ENCODE results near the gene GULP1.

GULP1 gene

DNA sequence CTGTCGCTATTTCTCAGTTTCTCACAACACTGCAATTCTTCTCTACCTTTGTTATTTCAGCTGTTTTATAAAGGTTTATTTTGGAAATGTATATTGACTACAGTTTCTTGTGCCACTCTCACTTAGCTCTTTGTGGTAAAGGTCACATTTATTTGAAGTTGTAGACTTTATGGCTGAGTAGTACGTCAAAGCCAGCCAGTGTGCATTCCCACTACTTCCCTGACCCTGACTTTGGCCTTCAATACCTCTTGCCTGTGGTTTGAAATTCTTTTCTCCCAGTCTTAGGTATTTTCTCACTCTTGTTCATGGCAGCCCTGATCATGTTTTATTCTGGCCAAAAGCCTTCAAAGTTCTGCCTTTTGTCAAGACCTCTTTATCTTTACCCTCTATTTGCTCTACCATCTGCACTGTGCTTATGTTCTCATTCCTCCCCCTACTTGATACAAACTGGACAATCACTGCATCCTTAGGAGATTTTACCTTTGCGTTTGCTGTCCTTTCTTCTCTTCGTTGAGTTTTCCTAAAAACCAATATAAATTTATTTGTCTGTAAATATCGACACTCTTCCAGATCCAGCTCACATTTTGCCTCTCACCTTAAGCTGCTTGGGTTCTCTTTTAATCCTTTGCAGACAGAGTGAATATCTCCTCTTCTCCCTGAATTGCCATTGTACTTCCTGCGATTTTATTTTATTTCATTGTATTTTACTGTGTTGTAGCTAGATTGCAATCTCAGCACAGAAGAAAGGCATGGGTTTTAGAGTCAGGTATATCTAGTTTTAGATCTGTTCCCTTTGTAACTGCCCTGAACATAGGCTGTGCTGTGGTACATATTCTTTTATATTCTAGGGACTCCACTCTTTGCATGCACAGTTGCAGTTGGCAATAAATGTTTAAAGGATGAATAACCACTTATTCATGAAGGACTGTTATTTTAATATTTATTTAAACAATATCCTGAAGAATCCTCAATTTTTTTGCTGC lies 31.2 kb downstream of the GULP1 start:
- DNase-seq (ENCODE audit: low read depth), result no peak

DNA sequence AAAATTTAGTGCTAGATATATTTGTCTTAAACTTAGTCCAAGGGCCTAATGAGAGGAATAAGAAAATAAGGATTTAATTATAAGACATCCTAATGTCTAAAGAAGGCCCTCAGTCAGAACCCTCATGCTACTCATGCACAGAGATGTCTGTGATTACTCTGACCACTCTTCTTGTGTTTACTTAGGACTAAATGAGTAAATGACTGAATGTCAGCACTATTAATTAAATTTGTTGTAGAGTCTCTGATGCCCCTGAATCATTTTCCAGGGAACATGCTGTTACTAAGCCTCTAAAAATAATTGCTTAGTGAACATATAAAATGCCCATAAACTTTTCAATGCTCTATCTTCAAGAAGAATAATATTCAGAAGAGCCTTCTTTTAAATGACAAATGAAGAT lies 32.4 kb downstream of the GULP1 start:
- DNase-seq (ENCODE audit: low read depth), result no peak

- no peak for DNase-seq (ENCODE audit: low read depth)
Measured at GRCh38 chr2:188326290-188326668, 34.6 kb downstream of the GULP1 start.

DNA sequence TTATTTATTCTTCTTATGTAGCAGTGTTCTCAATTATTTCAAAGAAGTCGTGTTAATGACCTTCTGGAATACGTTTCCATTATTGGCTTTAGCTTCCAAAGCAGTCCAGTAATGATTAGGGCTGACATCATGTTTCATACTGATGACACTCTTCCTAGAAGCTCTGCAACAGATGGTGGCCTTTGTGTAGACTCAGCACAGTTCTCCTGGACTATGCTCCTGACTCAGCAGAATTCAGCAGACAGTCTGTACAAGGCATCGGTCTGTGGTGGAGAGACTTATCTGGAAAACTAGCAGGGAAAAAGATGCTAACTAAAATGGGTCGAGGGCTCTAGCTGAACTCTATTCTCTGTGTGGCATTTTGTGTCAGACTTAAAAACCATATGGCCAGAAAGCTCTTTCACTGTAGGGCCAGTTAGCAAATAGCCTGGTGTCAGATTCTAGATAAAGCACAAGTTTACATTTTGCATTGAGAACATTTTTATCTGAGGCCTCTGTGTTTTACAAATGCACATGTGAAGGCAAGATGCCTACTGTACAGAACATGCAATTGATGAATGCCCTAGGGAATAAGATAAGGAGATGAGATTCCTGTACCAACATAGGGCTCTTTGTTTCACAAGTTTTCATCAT lies 35.1 kb downstream of the GULP1 start:
- no peak for DNase-seq (ENCODE audit: low read depth)

GRCh38 chr2:188327518-188328213 lies 36.0 kb downstream of the GULP1 start:
- no peak for DNase-seq (ENCODE audit: low read depth)

GRCh38 chr2:188328419-188328818 lies 36.7 kb downstream of the GULP1 start:
- no peak for DNase-seq (ENCODE audit: low read depth)

DNA sequence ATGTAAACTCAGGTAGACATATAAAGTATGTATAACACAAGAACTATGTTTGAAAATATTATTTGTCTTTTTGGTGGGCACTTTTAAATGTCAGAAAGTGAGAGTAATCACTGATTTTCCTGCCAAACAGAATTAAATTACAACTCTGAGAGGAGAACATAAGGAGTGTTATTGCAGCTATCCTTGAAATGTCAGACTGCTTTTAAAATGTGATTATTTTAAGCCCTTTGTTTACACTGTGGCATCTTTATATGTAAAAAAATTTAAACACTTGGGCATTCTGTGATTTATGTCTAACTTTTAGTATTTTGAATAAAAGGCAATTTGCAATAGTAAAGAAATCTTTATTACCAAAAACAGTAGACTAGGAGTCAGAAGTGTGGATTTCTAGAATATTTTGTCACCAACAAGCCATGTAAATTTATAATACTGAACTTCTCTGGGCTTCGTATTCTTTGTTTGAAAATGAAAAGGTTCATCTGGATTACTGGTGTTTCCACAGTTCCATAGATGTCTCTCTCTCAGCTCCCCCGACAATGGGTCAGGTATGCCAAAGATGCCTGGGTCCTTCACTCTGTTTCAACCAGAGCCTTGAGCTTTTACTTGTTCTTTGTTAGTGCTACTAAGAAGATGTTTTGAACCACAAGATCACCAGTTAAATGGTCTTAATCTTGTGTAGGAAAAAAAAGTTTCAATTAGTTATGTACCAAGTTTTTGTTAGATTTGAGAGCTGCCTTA lies 38.8 kb downstream of the GULP1 start:
- DNase-seq (ENCODE audit: low read depth), result no peak

DNA sequence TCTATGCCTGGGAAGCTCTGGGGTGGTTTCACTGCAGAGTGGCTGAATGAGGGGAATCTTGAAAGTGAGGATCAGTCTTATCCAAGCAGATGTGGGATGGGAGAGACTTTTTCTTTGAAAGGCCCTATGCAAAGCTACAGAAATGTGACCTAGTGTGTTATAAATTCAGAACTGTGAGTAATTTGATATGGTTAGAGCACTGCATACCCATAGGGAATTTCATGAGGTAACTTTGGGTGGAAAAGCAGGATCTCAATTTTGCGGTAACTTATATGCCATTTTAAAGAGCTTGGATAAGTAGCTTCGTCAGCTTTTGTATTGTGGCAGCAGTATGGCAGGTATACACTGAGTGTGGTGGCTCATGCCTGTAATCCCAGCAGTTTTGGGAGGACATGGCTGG lies 40.9 kb downstream of the GULP1 start:
- no peak for DNase-seq (ENCODE audit: low read depth)

- DNase-seq (ENCODE audit: low read depth), result no peak
Measured at GRCh38 chr2:188333751-188334524, 42.3 kb downstream of the GULP1 start.

GRCh38 chr2:188338463-188338862 lies 46.8 kb downstream of the GULP1 start:
- no peak for DNase-seq (ENCODE audit: low read depth)

DNA sequence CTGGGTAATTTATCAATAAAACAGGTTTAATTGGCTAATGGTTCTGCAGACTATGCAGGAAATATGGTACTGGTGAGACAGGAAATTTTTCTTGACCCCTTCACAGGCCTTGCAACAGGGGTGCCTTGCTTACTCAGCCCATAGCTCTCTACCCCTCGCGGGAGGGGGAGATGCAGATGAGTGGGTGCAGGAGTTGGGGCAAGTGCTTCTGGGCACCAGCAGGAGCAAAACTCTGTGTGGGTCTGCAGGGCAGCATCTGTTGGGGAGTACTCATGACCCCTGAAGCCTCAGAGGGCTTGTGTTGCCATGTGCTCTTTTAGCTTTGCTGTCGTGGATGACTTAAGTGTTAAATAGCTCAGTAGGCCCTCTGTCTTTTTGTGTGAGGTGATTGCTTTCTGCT lies 48.6 kb downstream of the GULP1 start:
- no peak for DNase-seq (ENCODE audit: low read depth)

GRCh38 chr2:188345020-188345419 lies 53.3 kb downstream of the GULP1 start:
- no peak for DNase-seq (ENCODE audit: low read depth)

- no peak for DNase-seq (ENCODE audit: low read depth)
Measured at GRCh38 chr2:188345426-188345825, 53.8 kb downstream of the GULP1 start.

DNA sequence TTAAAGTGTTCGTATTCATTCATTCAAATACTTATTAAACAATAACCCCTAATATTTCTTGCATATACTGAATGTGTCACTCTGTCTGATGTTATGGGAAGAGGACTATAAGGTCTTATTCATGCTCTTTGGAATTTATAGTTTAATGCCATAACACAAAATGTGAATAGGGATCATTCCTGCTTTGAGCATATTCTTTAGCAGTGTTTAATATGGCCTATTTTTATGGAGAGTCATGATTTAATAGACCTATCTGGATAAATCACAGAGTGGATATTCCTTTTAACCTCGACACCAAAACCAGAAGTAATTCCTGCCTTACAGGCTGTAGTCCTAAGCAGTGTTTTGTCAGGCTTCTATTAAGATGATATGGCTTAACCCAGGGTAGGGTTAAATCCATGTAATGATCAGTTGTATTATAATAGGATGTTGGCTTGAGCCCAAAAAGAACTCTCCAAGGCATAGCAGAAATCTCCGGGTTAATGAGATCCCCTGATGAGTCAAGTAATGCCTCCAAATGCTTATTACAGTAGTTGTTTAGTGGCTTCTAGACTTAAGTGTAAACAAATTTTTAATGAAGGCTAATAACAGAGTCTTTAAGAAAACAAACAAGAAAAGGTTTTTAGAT lies 54.3 kb downstream of the GULP1 start:
- no peak for DNase-seq (ENCODE audit: low read depth)

DNA sequence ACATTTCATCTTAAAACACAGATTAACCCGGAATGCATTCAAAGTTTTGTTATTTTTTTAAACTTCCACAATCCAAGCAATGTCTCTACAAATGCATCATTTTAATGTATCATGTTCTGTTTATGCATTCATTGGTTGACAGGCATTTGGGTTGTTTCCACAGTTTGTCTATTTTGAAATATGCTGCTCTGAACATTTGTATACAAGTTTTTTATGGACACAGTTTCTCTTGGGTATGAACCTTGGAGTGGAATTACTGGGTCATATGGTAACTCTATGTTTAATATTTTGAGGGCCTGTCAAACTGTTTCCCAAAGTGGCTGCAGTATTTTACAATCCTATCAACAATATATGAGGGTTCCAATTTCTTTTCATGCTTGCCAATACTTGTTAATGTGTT lies 57.3 kb downstream of the GULP1 start:
- no peak for DNase-seq (ENCODE audit: low read depth)

GRCh38 chr2:188353282-188353681 lies 61.6 kb downstream of the GULP1 start:
- DNase-seq (ENCODE audit: low read depth), result no peak

- no peak for DNase-seq (ENCODE audit: low read depth)
Measured at GRCh38 chr2:188360485-188361263, 69.0 kb downstream of the GULP1 start.

DNA sequence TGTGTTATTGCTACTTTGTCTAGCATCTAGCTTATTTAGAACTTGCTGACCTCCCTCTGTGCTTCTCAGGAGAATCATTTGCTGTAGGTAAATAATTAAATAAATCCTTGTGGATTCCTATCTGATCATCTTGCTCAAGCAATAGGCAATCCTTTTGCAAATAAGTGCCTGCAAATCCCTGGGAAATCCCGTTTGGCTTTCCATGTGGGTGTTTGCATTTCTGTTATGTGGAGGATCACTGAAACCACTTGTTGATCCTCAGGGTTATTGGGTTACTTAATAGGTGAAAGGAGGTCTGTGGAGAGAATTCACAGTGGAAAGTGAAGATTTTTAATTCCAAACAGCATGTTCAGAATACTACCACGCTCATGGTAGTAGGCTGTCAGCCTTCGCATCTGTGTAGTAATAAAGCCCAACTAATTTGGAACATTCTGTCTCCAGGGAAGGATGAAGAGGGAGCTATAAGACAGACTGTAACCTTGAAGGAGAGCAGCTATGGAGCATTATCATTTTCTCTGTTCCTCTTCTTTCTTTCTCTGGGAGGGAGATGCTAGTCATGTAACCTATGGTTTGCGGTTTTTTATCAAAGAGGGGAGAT lies 72.5 kb downstream of the GULP1 start:
- DNase-seq (ENCODE audit: low read depth), result no peak

- no peak for DNase-seq (ENCODE audit: low read depth)
Measured at GRCh38 chr2:188365058-188365641, 73.5 kb downstream of the GULP1 start.
